ENCODE results near the gene PKP2.

DNA sequence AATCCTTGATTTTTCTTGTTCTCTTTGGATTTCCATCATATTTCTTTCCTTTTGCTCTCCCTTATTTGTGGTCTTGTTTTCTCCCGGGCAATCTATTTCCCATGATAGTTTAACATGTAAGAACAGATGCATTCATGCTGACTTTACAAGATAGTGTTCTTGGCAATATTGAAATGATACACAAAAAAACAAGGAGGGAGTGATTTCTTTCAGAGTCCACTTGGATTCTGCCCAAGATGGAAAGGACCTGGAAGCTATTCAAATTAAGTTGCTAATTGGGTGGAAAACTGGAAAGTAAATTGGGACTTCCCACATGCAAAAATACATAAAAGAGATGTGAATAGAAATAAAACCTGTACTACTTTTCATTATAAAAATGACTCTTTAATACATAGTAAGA is 126.4 kb downstream of the PKP2 start:
- TF ChIP-seq, protein P1, sequence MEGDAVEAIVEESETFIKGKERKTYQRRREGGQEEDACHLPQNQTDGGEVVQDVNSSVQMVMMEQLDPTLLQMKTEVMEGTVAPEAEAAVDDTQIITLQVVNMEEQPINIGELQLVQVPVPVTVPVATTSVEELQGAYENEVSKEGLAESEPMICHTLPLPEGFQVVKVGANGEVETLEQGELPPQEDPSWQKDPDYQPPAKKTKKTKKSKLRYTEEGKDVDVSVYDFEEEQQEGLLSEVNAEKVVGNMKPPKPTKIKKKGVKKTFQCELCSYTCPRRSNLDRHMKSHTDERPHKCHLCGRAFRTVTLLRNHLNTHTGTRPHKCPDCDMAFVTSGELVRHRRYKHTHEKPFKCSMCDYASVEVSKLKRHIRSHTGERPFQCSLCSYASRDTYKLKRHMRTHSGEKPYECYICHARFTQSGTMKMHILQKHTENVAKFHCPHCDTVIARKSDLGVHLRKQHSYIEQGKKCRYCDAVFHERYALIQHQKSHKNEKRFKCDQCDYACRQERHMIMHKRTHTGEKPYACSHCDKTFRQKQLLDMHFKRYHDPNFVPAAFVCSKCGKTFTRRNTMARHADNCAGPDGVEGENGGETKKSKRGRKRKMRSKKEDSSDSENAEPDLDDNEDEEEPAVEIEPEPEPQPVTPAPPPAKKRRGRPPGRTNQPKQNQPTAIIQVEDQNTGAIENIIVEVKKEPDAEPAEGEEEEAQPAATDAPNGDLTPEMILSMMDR (IDR thresholded peaks at IDR 0.05) = no peak
- no peak for TF ChIP-seq POLR2A (IDR thresholded peaks at IDR 0.05)
- no peak for TF ChIP-seq EP300 (IDR thresholded peaks at IDR 0.05)
